PC-3 (cell line): ENCODE data around the gene REEP2. TPM values are rescaled to one million over a fixed set of nuclear protein-coding genes. Genes with fewer than 3 reads are reported as not detected.
A peak's percentile ranks its signal among the peaks of the same experiment; 100 is the strongest.

Experiments used
- ATAC-seq: fragments of 200-7000 bp; cut with Tn5 transposase; 2 replicates; pipeline ENCODE4 v1.9.1; 2020; ENCODE audit warnings: mild to moderate bottlenecking, moderate library complexity
- BruUV-seq: library from RNA; stranded (reverse); fragments of 400-500 nt; replicated peaks from 2 replicates; lab custom pipeline; 2021; lab: Mats Ljungman, UMichigan
- CTCF ChIA-PET: fragments of 300-600 bp; sonication (Branson Sonifier 250); formaldehyde crosslinking; loops from one replicate; lab custom pipeline; 2022; ENCODE audit warnings: antibody characterized with exemption; lab: Charles Lee
- POLR2A ChIA-PET: fragments of 300-600 bp; sonication (Branson Sonifier 250); formaldehyde crosslinking; loops from one replicate; lab custom pipeline; 2022; ENCODE audit warnings: antibody characterized with exemption; ENCODE audit not compliant: unreplicated experiment; lab: Charles Lee
- DNase-seq: peaks from one replicate; pipeline ENCODE4 v3.0.0-alpha.2; 2015
- H2AFZ ChIP-seq: fragments of 300-600 bp; sonication (generic); 2 replicates; pipeline ENCODE4 v1.6.0; 2016; ENCODE audit warnings: antibody characterized with exemption, low read length
- H3F3A ChIP-seq: fragments of 300-600 bp; sonication (generic); one replicate; pipeline ENCODE4 v1.6.0; 2017; ENCODE audit warnings: antibody characterized with exemption, low read length, control low read depth, mild to moderate bottlenecking; ENCODE audit not compliant: unreplicated experiment
- H3K27ac ChIP-seq: fragments of 300-600 bp; sonication (generic); 2 replicates; pipeline ENCODE4 v1.5.1; 2016; ENCODE audit warnings: mild to moderate bottlenecking, low read length
- H3K27me3 ChIP-seq: fragments of 300-600 bp; sonication (generic); 2 replicates; pipeline ENCODE4 v1.6.1; 2016; ENCODE audit warnings: low read length, mixed read lengths
- H3K36me3 ChIP-seq: fragments of 300-600 bp; sonication (generic); 2 replicates; pipeline ENCODE4 v1.6.1; 2016; ENCODE audit warnings: low read depth, mixed run types, low read length, mixed read lengths
- H3K4me1 ChIP-seq: fragments of 300-600 bp; sonication (generic); 2 replicates; pipeline ENCODE4 v1.5.1; 2016; ENCODE audit warnings: low read length; ENCODE audit not compliant: insufficient read depth
- H3K4me2 ChIP-seq: fragments of 300-600 bp; sonication (generic); 2 replicates; pipeline ENCODE4 v1.6.0; 2016; ENCODE audit warnings: low read length
- H3K4me3 ChIP-seq: fragments of 300-600 bp; sonication (generic); 2 replicates; pipeline ENCODE4 v1.5.1; 2016; ENCODE audit warnings: mild to moderate bottlenecking, low read length, mixed read lengths
- H3K79me2 ChIP-seq: fragments of 300-600 bp; sonication (generic); 2 replicates; pipeline ENCODE4 v1.6.1; 2017; ENCODE audit warnings: low read length, mixed read lengths
- H3K9ac ChIP-seq: fragments of 300-600 bp; sonication (generic); 2 replicates; pipeline ENCODE4 v1.6.0; 2016; ENCODE audit warnings: mild to moderate bottlenecking, low read length
- H3K9me2 ChIP-seq: fragments of 300-600 bp; sonication (generic); replicated peaks from 2 replicates; pipeline ENCODE4 v1.6.1; 2016; ENCODE audit warnings: mixed run types, low read length, mixed read lengths
- H3K9me3 ChIP-seq: fragments of 300-600 bp; sonication (generic); 2 replicates; pipeline ENCODE4 v1.6.1; 2016; ENCODE audit warnings: low read length, mixed read lengths
- H4K20me1 ChIP-seq: fragments of 300-600 bp; sonication (generic); 2 replicates; pipeline ENCODE4 v1.6.1; 2016; ENCODE audit warnings: low read length, mixed read lengths
- CTCF ChIP-seq: fragments of 300-600 bp; sonication (generic); conservative IDR thresholded peaks from 2 replicates; pipeline ENCODE4 v1.5.1; 2017; ENCODE audit warnings: antibody characterized with exemption, low read depth, mild to moderate bottlenecking, low read length
- EZH2 ChIP-seq: fragments of 300-600 bp; sonication (generic); IDR thresholded peaks from one replicate; pipeline ENCODE4 v1.6.1; 2017; ENCODE audit warnings: antibody characterized with exemption, mild to moderate bottlenecking, low read length; ENCODE audit not compliant: unreplicated experiment
- EZH2phosphoT487 ChIP-seq: fragments of 300-600 bp; sonication (generic); IDR thresholded peaks from 2 replicates; pipeline ENCODE4 v1.6.1; 2018; ENCODE audit warnings: mild to moderate bottlenecking, antibody characterized with exemption, low read length, borderline replicate concordance
- intact Hi-C: fragments of 100-400 bp; cut with micrococcal nuclease; formaldehyde crosslinking; loops from 2 replicates; pipeline ENCODE4 v1.9.0; 2023
- total RNA-seq: library from RNA; depleted of rRNA; stranded (reverse); fragments of >200 nt; gene quantifications from 2 replicates; pipeline ENCODE4 v1.2.3, GENCODE V29; 2014

The REEP2 gene
- total RNA-seq, 1 experiment from 2014 or later: 2.5 TPM

- POLR2A ChIA-PET: no interaction called here
- no peak for ATAC-seq
- intact Hi-C loops: loop anchor here (1.0 kb wide), 1 partner anchor 55 kb away; no protein-coding TSS in a partner anchor
Observed at GRCh38 chr5:138448481-138449398, 9.9 kb downstream of the REEP2 start.

GRCh38 chr5:138449501-138450239, 10.8 kb downstream of the REEP2 start:
- ChIA-PET CTCF (interaction anchor here (0.6 to 1.5 kb wide), 2 partner anchors 55 to 736 kb away, joined by 5 to 12 read pairs; no protein-coding TSS in a partner anchor), POLR2A (no interaction called here)
- no peak overlapping the region for H3K9ac ChIP-seq
- H3K36me3 ChIP-seq: no peaks in the 10 kb centered on the region
- H3K9me3 ChIP-seq: no peaks in the 10 kb centered on the region
- H4K20me1 ChIP-seq: no peaks in the 10 kb centered on the region
- H2AFZ ChIP-seq: peak overlapping the region; percentile 75
- no TSS peak for BruUV-seq
- H3K4me3 ChIP-seq: peak overlapping the region; percentile 17; the same call in 1 of the 2 replicates
- TF ChIP-seq EZH2phosphoT487 (no peak), CTCF (peak; percentile 82), EZH2 (no peak)
- no peaks in the 10 kb centered on the region for H3K4me1 ChIP-seq
- no peak overlapping the region for H3K27ac ChIP-seq
- no peaks in the 10 kb centered on the region for H3F3A ChIP-seq
- peak; percentile 85 for DNase-seq
- intact Hi-C loops: loop anchor here (1.0 to 5.0 kb wide), 2 partner anchors 54 to 98 kb away; no protein-coding TSS in a partner anchor
- peak; percentile 97 for ATAC-seq
- H3K9me2 ChIP-seq: no peaks in the 10 kb centered on the region
- no peaks in the 10 kb centered on the region for H3K27me3 ChIP-seq
- no peaks in the 10 kb centered on the region for H3K79me2 ChIP-seq
- peak overlapping the region; percentile 48; the same call in 1 of the 2 replicates for H3K4me2 ChIP-seq

More at GRCh38 chr5:138448481-138449398, 9.9 kb downstream of the REEP2 start:
- Histone ChIP-seq H3K9ac (no peak overlapping the region), H3K9me3 (no peaks in the 10 kb centered on the region), H3K4me2 (no peak overlapping the region), H3K79me2 (no peaks in the 10 kb centered on the region), H3F3A (no peaks in the 10 kb centered on the region), H3K36me3 (no peaks in the 10 kb centered on the region), H4K20me1 (no peaks in the 10 kb centered on the region), H3K27me3 (no peaks in the 10 kb centered on the region), H2AFZ (no peak overlapping the region), H3K4me3 (no peak overlapping the region), H3K27ac (no peak overlapping the region), H3K4me1 (no peaks in the 10 kb centered on the region), H3K9me2 (no peaks in the 10 kb centered on the region)
- CTCF ChIA-PET: interaction anchor here (1.5 kb wide), 1 partner anchor 56 kb away, joined by 12 read pairs; no protein-coding TSS in a partner anchor
- no peak for DNase-seq
- TF ChIP-seq EZH2 (no peak), CTCF (no peak), EZH2phosphoT487 (no peak)
- BruUV-seq: no TSS peak
